Measurements from ENCODE around the gene GARNL3. TPM values are rescaled to one million over a fixed set of nuclear protein-coding genes. Genes with fewer than 3 reads are reported as not detected.

The GARNL3 gene
- total and polyA plus RNA-seq, 12 donors, result 12.2 to 43.2 (median 28.6) TPM

GRCh38 chr9:127415141-127415540, 150.6 kb downstream of the GARNL3 start:
- intact Hi-C loops (cut with DNase I), result no loop called here
- no peak for TF ChIP-seq POLR2A (IDR thresholded peaks at IDR 0.05)
- TF ChIP-seq, protein P1, sequence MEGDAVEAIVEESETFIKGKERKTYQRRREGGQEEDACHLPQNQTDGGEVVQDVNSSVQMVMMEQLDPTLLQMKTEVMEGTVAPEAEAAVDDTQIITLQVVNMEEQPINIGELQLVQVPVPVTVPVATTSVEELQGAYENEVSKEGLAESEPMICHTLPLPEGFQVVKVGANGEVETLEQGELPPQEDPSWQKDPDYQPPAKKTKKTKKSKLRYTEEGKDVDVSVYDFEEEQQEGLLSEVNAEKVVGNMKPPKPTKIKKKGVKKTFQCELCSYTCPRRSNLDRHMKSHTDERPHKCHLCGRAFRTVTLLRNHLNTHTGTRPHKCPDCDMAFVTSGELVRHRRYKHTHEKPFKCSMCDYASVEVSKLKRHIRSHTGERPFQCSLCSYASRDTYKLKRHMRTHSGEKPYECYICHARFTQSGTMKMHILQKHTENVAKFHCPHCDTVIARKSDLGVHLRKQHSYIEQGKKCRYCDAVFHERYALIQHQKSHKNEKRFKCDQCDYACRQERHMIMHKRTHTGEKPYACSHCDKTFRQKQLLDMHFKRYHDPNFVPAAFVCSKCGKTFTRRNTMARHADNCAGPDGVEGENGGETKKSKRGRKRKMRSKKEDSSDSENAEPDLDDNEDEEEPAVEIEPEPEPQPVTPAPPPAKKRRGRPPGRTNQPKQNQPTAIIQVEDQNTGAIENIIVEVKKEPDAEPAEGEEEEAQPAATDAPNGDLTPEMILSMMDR (IDR thresholded peaks at IDR 0.05), result no peak
- Histone ChIP-seq H3K36me3 (replicated peaks in 1 of 2) (no peaks in the 10 kb centered on the region), H3K27ac (no peak overlapping the region), H3K27me3 (no peaks in the 10 kb centered on the region), H3K4me1 (replicated peaks in 1 of 2) (peaks cover 0 to 7% of the 10 kb centered on the region in 2 donors), H3K9me3 (replicated peaks in 1 of 3) (no peaks in the 10 kb centered on the region), H3K4me3 (no peak overlapping the region)
- DNase-seq, result no peak
- WGBS, 4 donors, result 62 to 75% (median 69%) methylated on average over 4 of the region's 4 CpGs

DNA sequence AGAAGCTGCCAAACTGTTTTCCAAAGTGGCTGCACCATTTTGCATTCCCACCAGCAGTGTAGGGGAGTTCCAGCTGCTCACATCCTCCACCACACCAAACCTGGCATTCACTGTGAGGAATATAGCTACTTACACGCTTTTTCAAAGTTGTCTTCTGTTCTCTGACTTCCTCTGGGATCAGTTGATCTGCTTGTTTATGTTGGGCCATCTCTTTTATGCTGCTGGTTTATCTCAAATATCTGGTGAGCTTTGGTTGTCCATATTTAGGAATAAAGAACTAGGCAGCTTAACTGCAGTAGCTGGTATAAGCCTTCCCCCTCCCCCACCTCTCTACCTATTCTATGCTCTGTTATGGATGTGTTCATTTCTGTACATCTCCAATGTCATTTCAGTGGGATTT, 151.1 kb downstream of the GARNL3 start:
- WGBS, 4 donors, result 83 to 100% (median 89%) methylated on average over 1 of the region's 1 CpG
- no peak for TF ChIP-seq POLR2A (IDR thresholded peaks at IDR 0.05)
- TF ChIP-seq, protein P1 (IDR thresholded peaks at IDR 0.05), result no peak
- Histone ChIP-seq H3K9me3 (replicated peaks in 1 of 3) (no peaks in the 10 kb centered on the region), H3K4me1 (replicated peaks in 1 of 2) (peaks cover 0 to 7% of the 10 kb centered on the region in 2 donors), H3K36me3 (replicated peaks in 1 of 2) (no peaks in the 10 kb centered on the region), H3K27me3 (no peaks in the 10 kb centered on the region), H3K27ac (no peak overlapping the region), H3K4me3 (no peak overlapping the region)
- intact Hi-C loops (cut with DNase I), result no loop called here
- no peak for DNase-seq

- TF ChIP-seq, protein P1 (IDR thresholded peaks at IDR 0.05), result no peak
- TF ChIP-seq POLR2A (IDR thresholded peaks at IDR 0.05), result no peak
- H3K4me1 ChIP-seq (replicated peaks in 1 of 2), result peaks cover 0 to 19% of the 10 kb centered on the region in 2 donors
- no peak overlapping the region for H3K4me3 ChIP-seq
- H3K27ac ChIP-seq, result no peak overlapping the region
- no peaks in the 10 kb centered on the region for H3K36me3 ChIP-seq (replicated peaks in 1 of 2)
- intact Hi-C loops (cut with DNase I), result no loop called here
- no peaks in the 10 kb centered on the region for H3K27me3 ChIP-seq
- no peaks in the 10 kb centered on the region for H3K9me3 ChIP-seq (replicated peaks in 1 of 3)
- 82 to 92% (median 85%) methylated on average over 15 of the region's 15 CpGs for WGBS, 4 donors
- no peak for DNase-seq
Observed at GRCh38 chr9:127417131-127418036, 152.8 kb downstream of the GARNL3 start.

DNA sequence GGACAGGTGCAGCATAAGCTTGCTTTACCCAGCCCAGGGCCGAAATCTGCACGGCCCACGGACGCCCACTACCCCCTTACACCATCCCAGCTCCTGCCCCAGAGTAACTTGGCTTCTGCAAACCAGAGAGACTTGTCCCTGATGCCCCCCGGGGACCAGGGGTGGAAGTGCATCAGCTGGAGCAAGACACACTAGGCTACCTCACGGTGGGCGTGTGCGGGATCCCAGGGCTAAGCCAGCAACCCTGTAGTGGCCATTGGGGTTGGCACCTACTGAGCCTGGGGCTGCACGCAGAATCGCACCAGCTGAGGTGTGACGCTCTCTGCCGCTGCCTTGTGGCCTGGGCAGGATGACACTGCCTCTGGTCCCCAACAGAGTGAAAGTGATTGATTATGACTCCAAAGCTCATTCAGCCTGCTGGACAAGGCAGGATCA, 153.5 kb downstream of the GARNL3 start:
- DNase-seq, result peak in 1 of 7 donors; percentile 40
- 73 to 83% (median 78%) methylated on average over 4 to 12 of the region's 12 CpGs for WGBS, 4 donors
- Histone ChIP-seq H3K27me3 (no peaks in the 10 kb centered on the region), H3K36me3 (replicated peaks in 1 of 2) (no peaks in the 10 kb centered on the region), H3K4me3 (no peak overlapping the region), H3K4me1 (replicated peaks in 1 of 2) (peaks cover 5 to 25% of the 10 kb centered on the region in 2 donors), H3K9me3 (replicated peaks in 1 of 3) (no peaks in the 10 kb centered on the region), H3K27ac (no peak overlapping the region)
- TF ChIP-seq, protein P1 (IDR thresholded peaks at IDR 0.05), result peak in 2 of 6 experiments; percentile 19 to 32
- no peak for TF ChIP-seq POLR2A (IDR thresholded peaks at IDR 0.05)
- intact Hi-C loops (cut with DNase I), result no loop called here
